SU-DHL-6 (cell line): ENCODE measurements around the gene EYS.

Source experiments
- H2AFZ ChIP-seq: fragments of 200-600 bp; sonication (generic); 2 replicates; pipeline ENCODE4 v1.6.1; 2014; ENCODE audit warnings: low read depth, mild to moderate bottlenecking, moderate library complexity, mixed read lengths, antibody characterized with exemption, low read length; ENCODE audit not compliant: severe bottlenecking
- H3F3A ChIP-seq: fragments of 200-600 bp; shearing (Covaris generic); 2 replicates; pipeline ENCODE4 v1.6.0; 2016; ENCODE audit warnings: antibody characterized with exemption, mild to moderate bottlenecking; ENCODE audit not compliant: insufficient read depth
- H3K27ac ChIP-seq: fragments of 200-600 bp; sonication (generic); 2 replicates; pipeline ENCODE4 v1.5.1; 2016; ENCODE audit warnings: low read depth, mild to moderate bottlenecking, low read length, moderate library complexity, mixed read lengths
- H3K27me3 ChIP-seq: fragments of 200-600 bp; sonication (generic), shearing (Covaris generic); 2 replicates; pipeline ENCODE4 v1.6.0; 2014; ENCODE audit warnings: mild to moderate bottlenecking, low read length
- H3K36me3 ChIP-seq: fragments of 200-600 bp; sonication (generic); 2 replicates; pipeline ENCODE4 v1.6.1; 2014; ENCODE audit warnings: mild to moderate bottlenecking, low read length, mixed read lengths
- H3K4me2 ChIP-seq: fragments of 300-600, 200-600 bp; shearing (Covaris generic), sonication (generic); 2 replicates; pipeline ENCODE4 v1.6.0; 2014; ENCODE audit warnings: low read length, low read depth, mild to moderate bottlenecking; ENCODE audit not compliant: poor library complexity, severe bottlenecking
- H3K4me3 ChIP-seq: fragments of 200-600 bp; sonication (generic); 2 replicates; pipeline ENCODE4 v1.5.1; 2014; ENCODE audit warnings: antibody characterized with exemption, low read length, mild to moderate bottlenecking, mixed read lengths; ENCODE audit not compliant: insufficient read depth, poor library complexity, severe bottlenecking
- H3K79me2 ChIP-seq: fragments of 200-600 bp; sonication (generic); 2 replicates; pipeline ENCODE4 v1.6.1; 2014; ENCODE audit warnings: mild to moderate bottlenecking, low read length, moderate library complexity; ENCODE audit not compliant: insufficient read depth
- H3K9ac ChIP-seq: fragments of 200-600 bp; sonication (generic); 2 replicates; pipeline ENCODE4 v1.7.0; 2014; ENCODE audit warnings: mild to moderate bottlenecking, low read length
- H3K9me2 ChIP-seq: fragments of 200-600 bp; sonication (generic); replicated peaks from 2 replicates; pipeline ENCODE4 v1.6.1; 2014; ENCODE audit warnings: low read length; ENCODE audit not compliant: insufficient read depth
- H3K9me3 ChIP-seq: fragments of 200-600 bp; sonication (generic); 2 replicates; pipeline ENCODE4 v1.6.1; 2014; ENCODE audit warnings: low read length, mixed read lengths; ENCODE audit not compliant: insufficient read depth
- H4K20me1 ChIP-seq: fragments of 200-600 bp; sonication (generic); 2 replicates; pipeline ENCODE4 v1.6.1; 2014; ENCODE audit warnings: low read depth, mild to moderate bottlenecking, antibody characterized with exemption, low read length, moderate library complexity, mixed read lengths
- EZH2phosphoT487 ChIP-seq: fragments of 200-600 bp; sonication (generic), shearing (Covaris generic); conservative IDR thresholded peaks from 2 replicates; pipeline ENCODE4 v1.6.1; 2018; ENCODE audit warnings: mild to moderate bottlenecking, antibody characterized with exemption, low read length, moderate library complexity, mixed read lengths
- TF ChIP-seq, protein P1 (sequence below): fragments of 200-600 bp; sonication (generic); IDR thresholded peaks from one replicate; pipeline ENCODE4 v1.5.1; 2017; ENCODE audit warnings: antibody characterized with exemption, mild to moderate bottlenecking, low read length, moderate library complexity; ENCODE audit not compliant: insufficient read depth, poor library complexity, severe bottlenecking

The EYS gene

DNA sequence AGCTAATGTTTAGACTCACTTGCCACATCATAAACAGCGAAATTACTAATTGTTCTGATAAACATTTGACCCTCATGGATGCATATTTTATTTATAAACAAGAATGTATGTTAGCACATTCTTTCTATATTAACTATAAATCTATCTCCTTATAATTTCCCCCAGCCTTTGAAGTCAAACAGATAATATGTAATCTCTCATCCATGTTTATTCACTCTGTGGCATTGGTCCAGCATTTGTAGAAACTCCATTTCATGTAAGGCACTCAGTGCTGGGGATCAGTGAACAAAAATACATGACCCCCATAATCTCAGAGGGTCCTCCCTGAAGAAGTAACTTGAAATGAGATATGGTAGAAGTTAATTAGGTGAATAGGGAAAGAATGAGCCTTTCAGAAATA, 856.9 kb downstream of the EYS start:
- no peak overlapping the region for H3K27ac ChIP-seq
- H3K4me3 ChIP-seq, result no peak overlapping the region
- no peaks in the 10 kb centered on the region for H3F3A ChIP-seq
- H3K4me2 ChIP-seq, result no peak overlapping the region
- H3K36me3 ChIP-seq, result no peaks in the 10 kb centered on the region
- H3K9ac ChIP-seq, result no peak overlapping the region
- no peaks in the 10 kb centered on the region for H3K9me2 ChIP-seq
- H3K9me3 ChIP-seq, result no peaks in the 10 kb centered on the region
- no peak overlapping the region for H2AFZ ChIP-seq
- H3K27me3 ChIP-seq, result no peaks in the 10 kb centered on the region
- H3K79me2 ChIP-seq, result no peaks in the 10 kb centered on the region
- TF ChIP-seq, protein P1, sequence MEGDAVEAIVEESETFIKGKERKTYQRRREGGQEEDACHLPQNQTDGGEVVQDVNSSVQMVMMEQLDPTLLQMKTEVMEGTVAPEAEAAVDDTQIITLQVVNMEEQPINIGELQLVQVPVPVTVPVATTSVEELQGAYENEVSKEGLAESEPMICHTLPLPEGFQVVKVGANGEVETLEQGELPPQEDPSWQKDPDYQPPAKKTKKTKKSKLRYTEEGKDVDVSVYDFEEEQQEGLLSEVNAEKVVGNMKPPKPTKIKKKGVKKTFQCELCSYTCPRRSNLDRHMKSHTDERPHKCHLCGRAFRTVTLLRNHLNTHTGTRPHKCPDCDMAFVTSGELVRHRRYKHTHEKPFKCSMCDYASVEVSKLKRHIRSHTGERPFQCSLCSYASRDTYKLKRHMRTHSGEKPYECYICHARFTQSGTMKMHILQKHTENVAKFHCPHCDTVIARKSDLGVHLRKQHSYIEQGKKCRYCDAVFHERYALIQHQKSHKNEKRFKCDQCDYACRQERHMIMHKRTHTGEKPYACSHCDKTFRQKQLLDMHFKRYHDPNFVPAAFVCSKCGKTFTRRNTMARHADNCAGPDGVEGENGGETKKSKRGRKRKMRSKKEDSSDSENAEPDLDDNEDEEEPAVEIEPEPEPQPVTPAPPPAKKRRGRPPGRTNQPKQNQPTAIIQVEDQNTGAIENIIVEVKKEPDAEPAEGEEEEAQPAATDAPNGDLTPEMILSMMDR, result no peak
- no peak for TF ChIP-seq EZH2phosphoT487
- no peaks in the 10 kb centered on the region for H4K20me1 ChIP-seq

DNA sequence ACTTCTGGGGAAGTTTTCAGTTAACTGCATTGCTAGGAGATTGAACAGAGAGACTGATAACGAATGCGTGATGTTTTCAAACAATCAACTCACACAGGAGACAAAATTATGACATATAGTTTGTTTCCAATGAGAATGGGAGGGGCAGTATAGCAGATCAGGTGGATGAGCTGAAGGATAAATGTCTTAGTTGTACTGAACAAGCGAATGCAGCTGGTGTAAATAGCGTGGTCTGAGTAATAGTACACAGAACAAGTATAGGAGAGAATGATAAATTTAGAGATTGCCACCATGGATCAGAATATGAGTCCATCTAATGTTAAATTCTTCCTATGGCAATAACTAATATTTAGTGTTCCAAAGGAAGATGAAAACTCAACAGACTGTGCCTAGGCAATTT, 858.6 kb downstream of the EYS start:
- Histone ChIP-seq H3F3A (no peaks in the 10 kb centered on the region), H3K27ac (no peak overlapping the region), H3K9me3 (no peaks in the 10 kb centered on the region), H3K4me3 (no peak overlapping the region), H3K9me2 (no peaks in the 10 kb centered on the region), H3K36me3 (no peaks in the 10 kb centered on the region), H4K20me1 (no peaks in the 10 kb centered on the region), H3K4me2 (no peak overlapping the region), H3K9ac (no peak overlapping the region), H2AFZ (no peak overlapping the region), H3K79me2 (no peaks in the 10 kb centered on the region), H3K27me3 (no peaks in the 10 kb centered on the region)
- TF ChIP-seq EZH2phosphoT487, result no peak
- TF ChIP-seq, protein P1, result no peak

DNA sequence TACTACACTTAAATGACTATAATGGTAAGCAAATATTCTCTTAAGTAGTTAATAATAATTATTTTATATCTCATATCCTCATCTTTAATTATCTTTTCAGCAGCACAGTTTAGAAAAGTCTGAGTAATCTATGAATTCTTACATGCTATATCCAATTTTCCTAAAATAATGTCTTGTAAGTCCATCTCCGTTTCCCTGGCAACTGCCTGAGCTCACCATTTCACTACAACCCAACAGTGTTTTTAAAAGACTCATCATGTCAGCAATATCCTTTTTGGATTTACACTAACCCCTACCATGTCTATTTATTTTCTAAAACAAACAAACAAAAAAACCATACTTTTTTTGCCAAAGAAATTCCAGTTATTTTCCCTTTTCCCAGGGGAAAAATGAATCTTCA, 859.6 kb downstream of the EYS start:
- Histone ChIP-seq H3K4me2 (no peak overlapping the region), H3K9me2 (no peaks in the 10 kb centered on the region), H3K79me2 (no peaks in the 10 kb centered on the region), H3K4me3 (no peak overlapping the region), H3K9ac (no peak overlapping the region), H3F3A (no peaks in the 10 kb centered on the region), H4K20me1 (no peaks in the 10 kb centered on the region), H3K9me3 (no peaks in the 10 kb centered on the region; the same call in 1 of the 2 replicates), H2AFZ (no peak overlapping the region), H3K36me3 (no peaks in the 10 kb centered on the region), H3K27me3 (no peaks in the 10 kb centered on the region), H3K27ac (no peak overlapping the region)
- TF ChIP-seq, protein P1, result no peak
- no peak for TF ChIP-seq EZH2phosphoT487
